PC-9 (cell line): Measurements from ENCODE around the gene ADCY3.

ENCODE experiments used
- CTCF ChIP-seq: fragments of 200-600 bp; sonication (generic); conservative IDR thresholded peaks from 2 replicates; pipeline ENCODE4 v1.6.1; 2017; ENCODE audit warnings: mixed run types, antibody characterized with exemption, mild to moderate bottlenecking, moderate library complexity
- EZH2 ChIP-seq: fragments of 200-600 bp; sonication (generic); IDR thresholded peaks from 2 replicates; pipeline ENCODE4 v1.8.0; 2017; ENCODE audit warnings: antibody characterized with exemption, low read depth

- no peak for TF ChIP-seq CTCF
- no peak for TF ChIP-seq EZH2
Observed at GRCh38 chr2:24919506-24920097, 435 bp downstream of the ADCY3 start.
